GM12865 (cell line): Measurements from ENCODE around the gene FOXA2.
A peak's percentile ranks its signal among the peaks of the same experiment; 100 is the strongest.
"Not testable (repeated sequence)": the region's sequence is repeated elsewhere in the genome, so short reads cannot be mapped to it uniquely, and the experiment has no call there.

Source experiments
- DNase-seq: peaks from one replicate; pipeline ENCODE4 v3.0.0; 2010; ENCODE audit warnings: low read depth
- H3K4me3 ChIP-seq: 2 replicates; pipeline ENCODE4 v1.5.1; 2011; ENCODE audit warnings: mild to moderate bottlenecking, low read depth, low read length, control low read depth
- TF ChIP-seq, protein P1 (sequence below): IDR thresholded peaks from 2 replicates; pipeline ENCODE4 v1.5.1; 2011; ENCODE audit warnings: low read length, control low read depth, low read depth, inconsistent platforms; ENCODE audit not compliant: insufficient read depth; ENCODE audit errors: missing control alignments

The FOXA2 gene

DNA sequence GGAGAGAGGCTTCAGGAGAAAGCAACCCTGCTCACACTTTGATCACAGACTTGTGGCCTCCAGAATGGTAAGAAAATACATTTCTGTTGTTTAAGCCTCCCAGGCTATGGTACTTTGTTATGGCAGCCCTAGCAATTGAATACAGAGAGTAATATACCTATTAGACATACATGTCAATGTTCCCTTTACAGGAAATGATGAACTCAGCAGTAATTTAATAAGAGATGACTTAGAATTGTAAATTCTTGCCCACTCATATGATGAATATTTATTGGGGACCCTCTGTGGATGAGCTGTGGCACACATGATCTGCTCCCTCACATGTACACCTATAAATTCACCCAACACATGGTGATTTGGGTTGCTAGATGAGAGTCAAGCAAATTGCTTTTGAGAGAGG is 20.4 kb upstream of the FOXA2 start:
- no peak for DNase-seq
- TF ChIP-seq, protein P1, sequence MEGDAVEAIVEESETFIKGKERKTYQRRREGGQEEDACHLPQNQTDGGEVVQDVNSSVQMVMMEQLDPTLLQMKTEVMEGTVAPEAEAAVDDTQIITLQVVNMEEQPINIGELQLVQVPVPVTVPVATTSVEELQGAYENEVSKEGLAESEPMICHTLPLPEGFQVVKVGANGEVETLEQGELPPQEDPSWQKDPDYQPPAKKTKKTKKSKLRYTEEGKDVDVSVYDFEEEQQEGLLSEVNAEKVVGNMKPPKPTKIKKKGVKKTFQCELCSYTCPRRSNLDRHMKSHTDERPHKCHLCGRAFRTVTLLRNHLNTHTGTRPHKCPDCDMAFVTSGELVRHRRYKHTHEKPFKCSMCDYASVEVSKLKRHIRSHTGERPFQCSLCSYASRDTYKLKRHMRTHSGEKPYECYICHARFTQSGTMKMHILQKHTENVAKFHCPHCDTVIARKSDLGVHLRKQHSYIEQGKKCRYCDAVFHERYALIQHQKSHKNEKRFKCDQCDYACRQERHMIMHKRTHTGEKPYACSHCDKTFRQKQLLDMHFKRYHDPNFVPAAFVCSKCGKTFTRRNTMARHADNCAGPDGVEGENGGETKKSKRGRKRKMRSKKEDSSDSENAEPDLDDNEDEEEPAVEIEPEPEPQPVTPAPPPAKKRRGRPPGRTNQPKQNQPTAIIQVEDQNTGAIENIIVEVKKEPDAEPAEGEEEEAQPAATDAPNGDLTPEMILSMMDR: no peak
- no peak overlapping the region for H3K4me3 ChIP-seq

- no peak overlapping the region for H3K4me3 ChIP-seq
- TF ChIP-seq, protein P1: no peak
- no peak for DNase-seq
Measured at GRCh38 chr20:22601361-22602141, 17.2 kb upstream of the FOXA2 start.

DNA sequence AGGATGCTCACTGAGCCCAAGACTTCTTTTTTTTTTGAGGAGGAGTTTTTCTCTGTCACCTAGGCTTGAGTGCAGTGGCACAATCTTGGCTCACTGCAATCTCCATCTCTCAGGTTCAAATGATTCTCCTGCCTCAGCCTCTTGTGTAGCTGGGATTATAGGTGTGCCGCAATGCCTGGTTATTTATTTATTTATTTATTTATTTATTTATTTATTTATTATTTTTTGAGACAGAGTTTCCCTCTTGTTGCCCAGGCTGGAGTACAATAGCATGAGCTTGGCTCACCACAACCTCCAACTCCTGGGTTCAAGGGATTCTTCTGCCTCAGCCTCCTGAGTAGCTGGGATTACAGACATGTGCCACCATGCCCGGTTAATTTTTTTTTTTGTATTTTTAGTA is 14.9 kb upstream of the FOXA2 start:
- H3K4me3 ChIP-seq, DNase-seq: not testable (repeated sequence)

GRCh38 chr20:22597303-22597702 is 12.9 kb upstream of the FOXA2 start:
- peak; percentile 53 for DNase-seq

GRCh38 chr20:22590662-22591061 is 6.3 kb upstream of the FOXA2 start:
- DNase-seq: no peak
- no peak overlapping the region for H3K4me3 ChIP-seq
- TF ChIP-seq, protein P1: no peak

More at GRCh38 chr20:22597303-22597702, 12.9 kb upstream of the FOXA2 start:
- TF ChIP-seq, protein P1: no peak
- H3K4me3 ChIP-seq: no peak overlapping the region

DNA sequence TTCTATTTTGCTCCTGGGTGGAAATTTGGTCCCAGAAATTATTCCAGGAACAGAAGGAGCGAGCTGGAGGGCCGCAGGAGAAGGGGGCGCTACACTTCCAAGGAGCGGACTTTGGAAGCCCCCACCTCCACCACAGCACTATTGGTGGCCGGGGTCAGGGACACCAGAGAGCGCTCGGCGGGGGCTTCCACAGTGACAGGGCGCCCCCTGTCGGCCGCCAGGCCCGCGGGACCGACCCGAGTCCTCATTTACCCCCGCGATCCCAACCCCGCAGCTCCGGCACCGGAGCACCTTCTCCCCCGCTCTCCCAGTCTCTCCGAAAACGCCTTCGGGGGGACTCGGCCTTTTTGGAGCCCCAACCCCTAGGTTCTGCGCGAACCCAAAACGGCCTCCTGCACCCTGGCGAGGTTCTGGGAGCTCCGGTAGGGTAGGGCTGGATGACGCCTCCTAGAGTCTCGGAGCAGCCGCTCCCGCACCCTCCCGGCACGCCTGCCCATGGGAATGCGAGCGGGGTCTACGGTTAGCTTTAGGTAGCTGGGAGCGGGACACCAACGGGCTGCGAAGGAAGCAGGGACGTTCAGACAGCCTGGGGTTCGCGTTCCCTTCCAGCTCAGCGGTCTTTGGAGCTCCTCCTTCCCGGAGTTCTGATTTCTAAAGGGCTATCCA is 2.4 kb upstream of the FOXA2 start:
- TF ChIP-seq, protein P1: peak; percentile 64
- DNase-seq: peak; percentile 29
- no peak overlapping the region for H3K4me3 ChIP-seq

GRCh38 chr20:22585786-22586493 is 1.6 kb upstream of the FOXA2 start:
- DNase-seq: no peak
- no peak overlapping the region for H3K4me3 ChIP-seq
- TF ChIP-seq, protein P1: no peak
